ENCODE data around the gene THOC6. TPM values are rescaled to one million over a fixed set of nuclear protein-coding genes. Genes with fewer than 3 reads are reported as not detected.
A peak's percentile ranks its signal among the peaks of the same experiment; 100 is the strongest.

Gene THOC6
- total RNA-seq, 1 experiment from 2014 or later = 56.7 TPM

DNA sequence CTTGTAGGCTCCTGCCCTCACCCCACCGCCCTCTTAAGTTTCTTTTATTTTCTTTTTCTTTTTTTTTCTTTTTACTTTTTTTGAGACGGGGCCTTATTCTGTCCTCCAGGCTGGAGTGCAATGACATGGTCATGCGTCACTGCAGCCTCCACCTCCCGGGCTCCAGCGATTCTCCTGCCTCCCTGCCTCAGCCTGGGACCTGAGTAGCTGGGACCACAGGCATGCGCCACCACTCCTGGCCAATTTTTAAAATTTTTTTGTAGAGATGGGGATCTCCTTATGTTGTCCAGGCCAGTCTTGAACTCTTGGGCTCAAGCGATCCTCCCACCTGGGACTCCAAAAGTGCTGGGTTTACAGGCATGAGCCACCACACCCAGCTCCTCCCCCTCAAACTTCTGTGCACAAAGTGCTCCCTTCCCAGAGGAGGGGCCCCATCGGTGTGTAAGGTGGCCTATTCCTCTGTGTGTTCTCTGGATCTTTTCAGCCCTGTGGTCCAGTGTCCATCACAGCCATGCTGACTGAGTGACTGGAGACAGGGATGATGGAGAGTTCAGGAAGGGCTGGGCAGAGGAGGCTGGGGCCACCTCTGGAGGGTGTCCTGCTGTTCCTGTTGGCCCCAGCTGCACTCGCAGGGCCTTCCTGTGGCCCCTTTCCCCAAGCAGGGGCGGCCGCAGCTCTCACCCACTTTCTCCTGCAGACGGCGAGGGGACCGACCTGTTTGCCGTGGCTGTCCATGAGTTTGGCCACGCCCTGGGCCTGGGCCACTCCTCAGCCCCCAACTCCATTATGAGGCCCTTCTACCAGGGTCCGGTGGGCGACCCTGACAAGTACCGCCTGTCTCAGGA, 32.7 kb downstream of the THOC6 start:
- DNase-seq (ENCODE audit: low read depth, low spot score) = no peak
- Histone ChIP-seq H3K4me3 (ENCODE audit: low read depth in 2 of 2, low read length in 2 of 2) (no peak overlapping the region), H3K9me3 (ENCODE audit: control insufficient read depth, insufficient read depth, low read depth, low read length) (no peaks in the 10 kb centered on the region), H3K36me3 (ENCODE audit: control insufficient read depth, insufficient read depth, low read length) (no peaks in the 10 kb centered on the region), H3K27ac (ENCODE audit: low read length) (no peak overlapping the region), H3K27me3 (ENCODE audit: control insufficient read depth, insufficient read depth, low read length) (no peaks in the 10 kb centered on the region), H3K4me1 (ENCODE audit: control insufficient read depth, insufficient read depth, low read length) (peaks cover 2% of the 10 kb centered on the region; the same call in 1 of the 2 replicates)
- POLR2A ChIA-PET = no interaction called here
- intact Hi-C loops (cut with micrococcal nuclease; ENCODE audit: unreplicated experiment) (loop anchor here (10.0 kb wide), 1 partner anchor 68 kb away; no protein-coding TSS in a partner anchor), in situ Hi-C loops (cut with HindIII; ENCODE audit: low pct_unique_long_range_greater_than_20kb, low sequenced_read_pairs) (no loop called here)
- no TSS peak for BruUV-seq (replicated peaks)
- CTCF ChIA-PET = interaction anchor here (1.1 kb wide), 1 partner anchor 25 kb away, joined by 3 read pairs; no protein-coding TSS in a partner anchor
- no peak for ATAC-seq
- TF ChIP-seq TCF7L2 (IDR thresholded peaks at IDR 0.05; ENCODE audit: low read depth, low read length) (no peak), POLR2AphosphoS5 (IDR thresholded peaks at IDR 0.05; ENCODE audit: low read depth, low read length) (no peak), SIN3A (IDR thresholded peaks at IDR 0.05; ENCODE audit: borderline replicate concordance, insufficient read depth, low read depth, low read length) (no peak)
- TF ChIP-seq, protein P1, sequence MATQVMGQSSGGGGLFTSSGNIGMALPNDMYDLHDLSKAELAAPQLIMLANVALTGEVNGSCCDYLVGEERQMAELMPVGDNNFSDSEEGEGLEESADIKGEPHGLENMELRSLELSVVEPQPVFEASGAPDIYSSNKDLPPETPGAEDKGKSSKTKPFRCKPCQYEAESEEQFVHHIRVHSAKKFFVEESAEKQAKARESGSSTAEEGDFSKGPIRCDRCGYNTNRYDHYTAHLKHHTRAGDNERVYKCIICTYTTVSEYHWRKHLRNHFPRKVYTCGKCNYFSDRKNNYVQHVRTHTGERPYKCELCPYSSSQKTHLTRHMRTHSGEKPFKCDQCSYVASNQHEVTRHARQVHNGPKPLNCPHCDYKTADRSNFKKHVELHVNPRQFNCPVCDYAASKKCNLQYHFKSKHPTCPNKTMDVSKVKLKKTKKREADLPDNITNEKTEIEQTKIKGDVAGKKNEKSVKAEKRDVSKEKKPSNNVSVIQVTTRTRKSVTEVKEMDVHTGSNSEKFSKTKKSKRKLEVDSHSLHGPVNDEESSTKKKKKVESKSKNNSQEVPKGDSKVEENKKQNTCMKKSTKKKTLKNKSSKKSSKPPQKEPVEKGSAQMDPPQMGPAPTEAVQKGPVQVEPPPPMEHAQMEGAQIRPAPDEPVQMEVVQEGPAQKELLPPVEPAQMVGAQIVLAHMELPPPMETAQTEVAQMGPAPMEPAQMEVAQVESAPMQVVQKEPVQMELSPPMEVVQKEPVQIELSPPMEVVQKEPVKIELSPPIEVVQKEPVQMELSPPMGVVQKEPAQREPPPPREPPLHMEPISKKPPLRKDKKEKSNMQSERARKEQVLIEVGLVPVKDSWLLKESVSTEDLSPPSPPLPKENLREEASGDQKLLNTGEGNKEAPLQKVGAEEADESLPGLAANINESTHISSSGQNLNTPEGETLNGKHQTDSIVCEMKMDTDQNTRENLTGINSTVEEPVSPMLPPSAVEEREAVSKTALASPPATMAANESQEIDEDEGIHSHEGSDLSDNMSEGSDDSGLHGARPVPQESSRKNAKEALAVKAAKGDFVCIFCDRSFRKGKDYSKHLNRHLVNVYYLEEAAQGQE (IDR thresholded peaks at IDR 0.05; ENCODE audit: insufficient read depth in 1 of 2, low read depth in 2 of 2, low read length in 1 of 2) = no peak
- TF ChIP-seq, protein P2, sequence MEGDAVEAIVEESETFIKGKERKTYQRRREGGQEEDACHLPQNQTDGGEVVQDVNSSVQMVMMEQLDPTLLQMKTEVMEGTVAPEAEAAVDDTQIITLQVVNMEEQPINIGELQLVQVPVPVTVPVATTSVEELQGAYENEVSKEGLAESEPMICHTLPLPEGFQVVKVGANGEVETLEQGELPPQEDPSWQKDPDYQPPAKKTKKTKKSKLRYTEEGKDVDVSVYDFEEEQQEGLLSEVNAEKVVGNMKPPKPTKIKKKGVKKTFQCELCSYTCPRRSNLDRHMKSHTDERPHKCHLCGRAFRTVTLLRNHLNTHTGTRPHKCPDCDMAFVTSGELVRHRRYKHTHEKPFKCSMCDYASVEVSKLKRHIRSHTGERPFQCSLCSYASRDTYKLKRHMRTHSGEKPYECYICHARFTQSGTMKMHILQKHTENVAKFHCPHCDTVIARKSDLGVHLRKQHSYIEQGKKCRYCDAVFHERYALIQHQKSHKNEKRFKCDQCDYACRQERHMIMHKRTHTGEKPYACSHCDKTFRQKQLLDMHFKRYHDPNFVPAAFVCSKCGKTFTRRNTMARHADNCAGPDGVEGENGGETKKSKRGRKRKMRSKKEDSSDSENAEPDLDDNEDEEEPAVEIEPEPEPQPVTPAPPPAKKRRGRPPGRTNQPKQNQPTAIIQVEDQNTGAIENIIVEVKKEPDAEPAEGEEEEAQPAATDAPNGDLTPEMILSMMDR (IDR thresholded peaks at IDR 0.05) = no peak

GRCh38 chr16:3057181-3058138, 33.6 kb downstream of the THOC6 start:
- Histone ChIP-seq H3K36me3 (ENCODE audit: control insufficient read depth, insufficient read depth, low read length) (no peaks in the 10 kb centered on the region), H3K9me3 (ENCODE audit: control insufficient read depth, insufficient read depth, low read depth, low read length) (no peaks in the 10 kb centered on the region), H3K4me3 (ENCODE audit: low read depth in 2 of 2, low read length in 2 of 2) (peak overlapping the region in 1 of 2 experiments; percentile 74; a peak in 3 of 4 replicates), H3K27ac (ENCODE audit: low read length) (no peak overlapping the region), H3K27me3 (ENCODE audit: control insufficient read depth, insufficient read depth, low read length) (no peaks in the 10 kb centered on the region), H3K4me1 (ENCODE audit: control insufficient read depth, insufficient read depth, low read length) (peaks cover 2% of the 10 kb centered on the region; the same call in 1 of the 2 replicates)
- TSS peak; percentile 81 for BruUV-seq (replicated peaks)
- ChIA-PET POLR2A (no interaction called here), CTCF (interaction anchor here (1.1 to 1.3 kb wide), 3 partner anchors 10 to 115 kb away, joined by 6 to 12 read pairs (median 7); no protein-coding TSS in a partner anchor)
- TF ChIP-seq TCF7L2 (IDR thresholded peaks at IDR 0.05; ENCODE audit: low read depth, low read length) (no peak), POLR2AphosphoS5 (IDR thresholded peaks at IDR 0.05; ENCODE audit: low read depth, low read length) (no peak), SIN3A (IDR thresholded peaks at IDR 0.05; ENCODE audit: borderline replicate concordance, insufficient read depth, low read depth, low read length) (no peak)
- TF ChIP-seq, protein P1 (IDR thresholded peaks at IDR 0.05; ENCODE audit: insufficient read depth in 1 of 2, low read depth in 2 of 2, low read length in 1 of 2) = no peak
- TF ChIP-seq, protein P2 (IDR thresholded peaks at IDR 0.05) = no peak
- no peak for DNase-seq (ENCODE audit: low read depth, low spot score)
- in situ Hi-C loops (cut with HindIII; ENCODE audit: low pct_unique_long_range_greater_than_20kb, low sequenced_read_pairs) = no loop called here
- ATAC-seq = no peak
- intact Hi-C loops (cut with micrococcal nuclease; ENCODE audit: unreplicated experiment) = loop anchor here (10.0 kb wide), 1 partner anchor 67 kb away; no protein-coding TSS in a partner anchor
